ENCODE data around the gene DMRTA2.
A peak's percentile ranks its signal among the peaks of the same experiment; 100 is the strongest.

DMRTA2 gene

GRCh38 chr1:50427086-50427817 is 4.0 kb upstream of the DMRTA2 start:
- H3K4me3 Mint-ChIP-seq: peak overlapping the region; percentile 18
- DNase-seq: no peak
- no peaks in the 10 kb centered on the region for H3K9me3 Mint-ChIP-seq
- CTCF ChIA-PET: no interaction called here
- peaks cover 92% of the 10 kb centered on the region for H3K27me3 Mint-ChIP-seq
- H3K4me1 Mint-ChIP-seq: peaks cover 31% of the 10 kb centered on the region
- peak overlapping the region; percentile 81 for H3K27ac Mint-ChIP-seq
- H3K36me3 Mint-ChIP-seq: peaks cover 11% of the 10 kb centered on the region

- no peak for DNase-seq
- Mint-ChIP-seq H3K9me3 (no peaks in the 10 kb centered on the region), H3K36me3 (peaks cover 13% of the 10 kb centered on the region), H3K27ac (no peak overlapping the region), H3K27me3 (peaks cover 92% of the 10 kb centered on the region), H3K4me1 (peaks cover 34% of the 10 kb centered on the region), H3K4me3 (no peak overlapping the region)
- CTCF ChIA-PET: no interaction called here
These were observed 3.5 kb upstream of the DMRTA2 start for GRCh38 chr1:50426702-50427085.

- Mint-ChIP-seq H3K36me3 (peaks cover 14% of the 10 kb centered on the region), H3K4me1 (peaks cover 36% of the 10 kb centered on the region), H3K27ac (peak overlapping the region; percentile 73), H3K9me3 (no peaks in the 10 kb centered on the region), H3K4me3 (no peak overlapping the region), H3K27me3 (peaks cover 92% of the 10 kb centered on the region)
- DNase-seq: no peak
- CTCF ChIA-PET: no interaction called here
These were observed 3.0 kb upstream of the DMRTA2 start for GRCh38 chr1:50426108-50426700.

- peak overlapping the region; percentile 88 for H3K4me3 Mint-ChIP-seq
- no peak for DNase-seq
- H3K36me3 Mint-ChIP-seq: peaks cover 14% of the 10 kb centered on the region
- CTCF ChIA-PET: no interaction called here
- H3K27me3 Mint-ChIP-seq: peaks cover 92% of the 10 kb centered on the region
- peaks cover 36% of the 10 kb centered on the region for H3K4me1 Mint-ChIP-seq
- H3K27ac Mint-ChIP-seq: peak overlapping the region; percentile 66
- no peaks in the 10 kb centered on the region for H3K9me3 Mint-ChIP-seq
These were observed 2.3 kb upstream of the DMRTA2 start for GRCh38 chr1:50425376-50426107.

DNA sequence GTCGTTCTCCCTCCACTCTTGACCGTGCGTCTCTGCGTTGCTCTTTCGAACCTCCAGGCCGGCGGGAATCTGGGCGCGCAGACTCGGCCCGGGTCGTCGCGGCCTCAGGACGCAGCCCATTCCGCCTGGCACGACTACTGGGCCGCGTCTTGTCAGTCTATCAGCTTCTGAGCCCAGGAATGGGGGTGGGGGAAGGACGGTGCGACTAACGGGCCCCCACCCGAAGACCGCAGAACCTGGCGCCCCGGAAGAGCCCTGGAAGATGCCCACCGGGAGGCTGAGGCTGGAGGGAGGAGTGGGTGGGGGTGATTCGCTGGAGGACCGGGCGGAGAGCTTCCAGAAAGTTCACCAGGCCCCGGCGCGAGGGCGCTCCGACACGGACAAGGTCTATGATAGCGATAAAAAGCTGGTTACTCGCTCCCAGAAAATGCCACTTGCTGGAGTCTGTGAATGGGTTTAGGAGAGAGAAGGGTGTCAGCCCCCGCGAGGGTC is 1.7 kb upstream of the DMRTA2 start:
- CTCF ChIA-PET: interaction anchor here (1.0 kb wide), 1 partner anchor 179 kb away, joined by 3 read pairs; no protein-coding TSS in a partner anchor
- Mint-ChIP-seq H3K36me3 (peaks cover 19% of the 10 kb centered on the region), H3K27ac (peak overlapping the region; percentile 29)

GRCh38 chr1:50424045-50424883 is 1.0 kb upstream of the DMRTA2 start:
- H3K4me1 Mint-ChIP-seq: peaks cover 47% of the 10 kb centered on the region
- peak overlapping the region; percentile 88 for H3K4me3 Mint-ChIP-seq
- peak overlapping the region; percentile 77 for H3K27ac Mint-ChIP-seq
- peaks cover 93% of the 10 kb centered on the region for H3K27me3 Mint-ChIP-seq
- peak; percentile 43 for DNase-seq
- CTCF ChIA-PET: interaction anchor here (1.0 kb wide), 1 partner anchor 179 kb away, joined by 3 read pairs; no protein-coding TSS in a partner anchor
- H3K9me3 Mint-ChIP-seq: no peaks in the 10 kb centered on the region
- peaks cover 21% of the 10 kb centered on the region for H3K36me3 Mint-ChIP-seq

More for the DNA sequence above, 1.7 kb upstream of the DMRTA2 start:
- peak overlapping the region; percentile 88 for H3K4me3 Mint-ChIP-seq
- H3K4me1 Mint-ChIP-seq: peaks cover 42% of the 10 kb centered on the region
- H3K27me3 Mint-ChIP-seq: peaks cover 92% of the 10 kb centered on the region
- DNase-seq: no peak
- no peaks in the 10 kb centered on the region for H3K9me3 Mint-ChIP-seq

DNA sequence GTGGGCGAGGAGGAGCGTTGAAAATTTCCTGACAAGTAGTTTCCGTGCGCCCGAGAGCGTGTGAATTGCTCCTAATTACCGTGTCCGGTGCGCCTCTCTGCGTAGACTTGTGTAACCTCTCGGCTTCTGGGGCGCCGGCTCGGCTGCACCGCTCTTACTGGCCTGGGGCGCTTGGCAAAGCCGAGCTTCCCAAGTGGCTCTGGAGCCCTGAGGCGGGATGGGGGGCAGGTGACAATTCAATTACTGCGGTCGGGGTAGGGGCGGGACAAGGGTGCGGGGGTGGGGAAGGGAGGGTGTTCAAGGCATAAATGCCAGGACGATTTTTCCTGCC is 392 bp upstream of the DMRTA2 start:
- DNase-seq: peak; percentile 53
- H3K4me1 Mint-ChIP-seq: peaks cover 47% of the 10 kb centered on the region
- no peaks in the 10 kb centered on the region for H3K9me3 Mint-ChIP-seq
- H3K27ac Mint-ChIP-seq: peak overlapping the region; percentile 77
- CTCF ChIA-PET: interaction anchor here (1.0 kb wide), 1 partner anchor 180 kb away, joined by 3 read pairs; no protein-coding TSS in a partner anchor
- peaks cover 21% of the 10 kb centered on the region for H3K36me3 Mint-ChIP-seq
- peak overlapping the region; percentile 88 for H3K4me3 Mint-ChIP-seq
- peaks cover 97% of the 10 kb centered on the region for H3K27me3 Mint-ChIP-seq

DNA sequence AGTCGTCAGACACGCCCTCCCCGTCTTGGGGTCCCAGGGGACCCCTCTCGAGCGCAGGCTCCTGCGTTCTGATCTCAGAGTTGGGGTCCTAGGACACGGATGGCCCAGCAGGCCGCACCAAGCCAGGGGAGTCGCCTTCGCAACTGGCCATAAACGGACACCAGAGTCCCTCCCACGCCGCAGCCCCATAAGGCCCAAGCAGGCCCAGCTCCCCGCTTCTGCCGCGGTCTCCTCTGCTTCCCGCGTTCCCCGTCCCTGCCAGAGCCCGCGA is 633 bp downstream of the DMRTA2 start:
- Mint-ChIP-seq H3K27me3 (peaks cover 98% of the 10 kb centered on the region), H3K36me3 (peaks cover 22% of the 10 kb centered on the region), H3K4me1 (peaks cover 47% of the 10 kb centered on the region), H3K27ac (peak overlapping the region; percentile 62), H3K9me3 (no peaks in the 10 kb centered on the region), H3K4me3 (no peak overlapping the region)
- CTCF ChIA-PET: no interaction called here
- DNase-seq: no peak

- Mint-ChIP-seq H3K9me3 (no peaks in the 10 kb centered on the region), H3K36me3 (peaks cover 20% of the 10 kb centered on the region), H3K27ac (peak overlapping the region; percentile 62), H3K4me3 (peak overlapping the region; percentile 32), H3K4me1 (peaks cover 42% of the 10 kb centered on the region), H3K27me3 (peaks cover 98% of the 10 kb centered on the region)
- no peak for DNase-seq
- CTCF ChIA-PET: no interaction called here
These were observed 1.2 kb downstream of the DMRTA2 start for GRCh38 chr1:50421768-50422674.

- no peaks in the 10 kb centered on the region for H3K9me3 Mint-ChIP-seq
- H3K4me3 Mint-ChIP-seq: no peak overlapping the region
- peaks cover 98% of the 10 kb centered on the region for H3K27me3 Mint-ChIP-seq
- H3K36me3 Mint-ChIP-seq: peaks cover 20% of the 10 kb centered on the region
- H3K4me1 Mint-ChIP-seq: peaks cover 46% of the 10 kb centered on the region
- no peak for DNase-seq
- peak overlapping the region; percentile 15 for H3K27ac Mint-ChIP-seq
- CTCF ChIA-PET: no interaction called here
These were observed 1.9 kb downstream of the DMRTA2 start for GRCh38 chr1:50421366-50421748.

DNA sequence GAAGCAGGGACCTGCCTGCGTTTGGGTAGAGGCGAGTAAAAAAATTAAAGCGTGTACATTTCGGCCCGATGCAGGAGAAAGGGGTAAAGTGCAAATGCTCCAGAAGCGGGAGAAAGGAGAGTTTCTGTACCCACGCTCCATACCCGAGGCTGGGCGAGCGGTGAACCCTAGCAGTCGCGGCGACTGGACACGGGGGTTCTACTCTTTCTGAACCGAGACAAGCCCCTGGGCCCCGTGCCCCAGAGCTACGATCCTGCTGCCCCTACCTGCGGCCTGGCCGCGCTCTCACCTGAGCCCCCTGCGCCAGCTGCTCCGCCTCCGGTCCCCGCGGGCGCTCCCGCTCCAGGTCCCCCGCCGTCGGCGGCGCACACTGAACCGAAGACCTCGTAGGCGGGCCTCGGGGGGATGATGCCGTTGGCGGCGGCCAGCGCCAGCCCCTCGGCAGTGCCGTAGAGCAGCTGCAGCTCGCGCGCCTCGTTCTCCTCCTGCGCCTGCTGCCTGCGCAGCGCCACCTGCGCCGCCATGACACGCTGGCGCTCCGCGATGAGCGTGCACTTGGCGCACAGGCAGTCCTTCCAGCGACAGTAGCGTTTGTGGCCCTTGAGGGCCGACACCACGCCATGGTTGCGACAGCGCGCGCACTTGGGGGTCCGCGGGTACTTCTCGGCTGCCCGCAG is 2.4 kb downstream of the DMRTA2 start:
- Mint-ChIP-seq H3K27ac (peak overlapping the region; percentile 56), H3K36me3 (peaks cover 18% of the 10 kb centered on the region), H3K4me3 (peak overlapping the region; percentile 19), H3K27me3 (peaks cover 98% of the 10 kb centered on the region), H3K4me1 (peaks cover 47% of the 10 kb centered on the region), H3K9me3 (no peaks in the 10 kb centered on the region)
- DNase-seq: no peak
- CTCF ChIA-PET: no interaction called here

DNA sequence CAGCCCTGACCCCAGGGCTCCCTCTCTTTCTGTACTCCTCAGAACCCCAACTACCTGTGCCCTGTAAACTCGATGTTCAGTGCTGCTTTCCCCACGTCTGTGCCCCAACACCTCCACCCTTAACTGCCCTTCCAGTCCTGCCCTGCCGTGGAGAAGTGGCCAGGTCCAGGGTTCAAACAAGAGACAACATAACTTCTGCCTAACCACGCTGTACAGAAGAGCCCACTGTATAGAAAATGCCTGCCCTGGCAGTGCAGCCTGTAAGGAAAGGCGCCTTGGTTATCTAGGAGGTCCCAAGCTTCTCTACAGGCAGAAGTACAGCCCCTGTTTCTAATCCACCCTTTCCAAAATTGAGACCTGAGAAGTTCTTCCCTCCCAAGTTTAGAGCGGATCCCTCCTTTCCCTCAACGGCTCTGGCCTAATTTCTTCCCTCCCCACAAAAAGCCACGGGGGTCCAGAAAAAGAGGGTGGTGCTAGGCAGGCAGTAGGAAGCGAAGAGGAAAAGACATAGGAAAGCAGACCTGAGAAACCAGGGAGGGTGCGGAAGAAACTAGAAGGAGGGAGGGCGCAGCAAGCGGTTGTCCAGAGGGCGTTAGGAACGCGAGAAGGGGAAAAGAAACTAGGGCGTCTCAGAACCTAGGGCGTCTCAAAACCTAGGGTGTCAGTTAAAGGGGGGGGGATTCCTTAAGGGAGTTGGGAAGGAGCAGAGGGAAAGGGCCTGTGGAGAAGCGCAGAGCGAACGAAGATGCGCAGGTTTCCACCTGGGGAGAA is 3.2 kb downstream of the DMRTA2 start:
- Mint-ChIP-seq H3K4me3 (peak overlapping the region; percentile 19), H3K9me3 (no peaks in the 10 kb centered on the region), H3K27ac (peak overlapping the region; percentile 56), H3K27me3 (peaks cover 98% of the 10 kb centered on the region), H3K36me3 (peaks cover 17% of the 10 kb centered on the region), H3K4me1 (peaks cover 44% of the 10 kb centered on the region)
- CTCF ChIA-PET: no interaction called here
- no peak for DNase-seq

All from activated naive CD4-positive, alpha-beta T cell treated with anti-CD3 and anti-CD28 coated beads, Interleukin-2, amount 10 ng/mL, durations not matched to agents 7 days and 5 days (primary cell).